Tibial nerve (tissue), 4 donors: Measurements from ENCODE around the gene RERG.
"Not testable (repeated sequence)": the region's sequence is repeated elsewhere in the genome, so short reads cannot be mapped to it uniquely, and the experiment has no call there.

ENCODE experiments used
- CTCF ChIP-seq, 5 experiments: fragments of 200-600 bp in 3 of 5; fragments of 450-650 bp in 2 of 5; sonication (generic) in 3 of 5; IDR thresholded peaks; one replicate each; pipeline ENCODE4 v1.5.1; 2016 to 2019; ENCODE audit warnings: antibody characterized with exemption in 5 of 5, mild to moderate bottlenecking in 3 of 5, moderate library complexity in 2 of 5
- EP300 ChIP-seq, 2 donors: sonication (generic); formaldehyde crosslinking; IDR thresholded peaks; one replicate each; pipeline ENCODE4 v1.6.1; 2017; ENCODE audit warnings: antibody characterized with exemption in 2 of 2, mild to moderate bottlenecking in 1 of 2

DNA sequence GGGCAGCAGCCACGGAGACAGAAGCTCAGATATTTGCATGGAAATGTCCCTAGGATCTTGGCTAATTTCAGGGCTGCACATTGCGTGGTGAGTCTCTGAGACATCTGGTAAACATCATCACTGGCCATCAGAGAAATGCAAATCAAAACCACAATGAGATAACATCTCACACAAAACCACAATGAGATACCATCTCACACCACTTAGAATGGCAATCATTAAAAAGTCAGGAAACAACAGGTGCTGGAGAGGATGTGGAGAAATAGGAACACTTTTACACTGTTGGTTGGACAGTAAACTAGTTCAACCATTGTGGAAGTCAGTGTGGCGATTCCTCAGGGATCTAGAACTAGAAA lies 4.6 kb upstream of the RERG start:
- not testable (repeated sequence) for TF ChIP-seq EP300, CTCF (IDR thresholded peaks at IDR 0.05)
